OCI-LY1 (cell line): ENCODE results near the gene ANKRD6.

Experiments
- CTCF ChIP-seq: fragments of 200-600 bp; sonication (generic), shearing (Covaris generic); IDR thresholded peaks from 2 replicates; pipeline ENCODE4 v1.5.1; 2017; ENCODE audit warnings: mild to moderate bottlenecking, antibody characterized with exemption, low read length, moderate library complexity, mixed read lengths
- EZH2 ChIP-seq: fragments of 200-600 bp; sonication (generic), shearing (Covaris generic); IDR thresholded peaks from 2 replicates; pipeline ENCODE4 v1.8.0; 2017; ENCODE audit warnings: borderline replicate concordance, mixed run types, mild to moderate bottlenecking, antibody characterized with exemption, low read length, moderate library complexity, mixed read lengths

- no peak for TF ChIP-seq CTCF
- no peak for TF ChIP-seq EZH2
Measured at GRCh38 chr6:89655122-89655521, 222.2 kb downstream of the ANKRD6 start.
